Mononuclear cell (primary cell): Measurements from ENCODE around the gene LUC7L. TPM values are rescaled to one million over a fixed set of nuclear protein-coding genes. Genes with fewer than 3 reads are reported as not detected.
"Not testable (repeated sequence)": the region's sequence is repeated elsewhere in the genome, so short reads cannot be mapped to it uniquely, and the experiment has no call there.

Source experiments
- H3K27me3 ChIP-seq: 2 replicates; pipeline ENCODE4 v1.6.0; 2011; ENCODE audit warnings: low read length, control low read depth; ENCODE audit not compliant: insufficient read depth
- H3K4me1 ChIP-seq: 2 replicates; pipeline ENCODE4 v1.5.1; 2011; ENCODE audit warnings: mild to moderate bottlenecking, low read length, control low read depth; ENCODE audit not compliant: insufficient read depth
- H3K4me3 ChIP-seq: 2 replicates; pipeline ENCODE4 v1.5.1; 2011; ENCODE audit warnings: mild to moderate bottlenecking, low read length, moderate library complexity
- H3K9me3 ChIP-seq: 2 replicates; pipeline ENCODE4 v1.5.1; 2011; ENCODE audit warnings: low read depth, mild to moderate bottlenecking, control low read depth, low read length
- total RNA-seq: library from RNA; depleted of rRNA; stranded (reverse); fragments of >200 nt; gene quantifications from one replicate; pipeline ENCODE4 v1.2.3, GENCODE V29; 2012

Gene LUC7L
- total RNA-seq, 1 donor: 101 TPM

DNA sequence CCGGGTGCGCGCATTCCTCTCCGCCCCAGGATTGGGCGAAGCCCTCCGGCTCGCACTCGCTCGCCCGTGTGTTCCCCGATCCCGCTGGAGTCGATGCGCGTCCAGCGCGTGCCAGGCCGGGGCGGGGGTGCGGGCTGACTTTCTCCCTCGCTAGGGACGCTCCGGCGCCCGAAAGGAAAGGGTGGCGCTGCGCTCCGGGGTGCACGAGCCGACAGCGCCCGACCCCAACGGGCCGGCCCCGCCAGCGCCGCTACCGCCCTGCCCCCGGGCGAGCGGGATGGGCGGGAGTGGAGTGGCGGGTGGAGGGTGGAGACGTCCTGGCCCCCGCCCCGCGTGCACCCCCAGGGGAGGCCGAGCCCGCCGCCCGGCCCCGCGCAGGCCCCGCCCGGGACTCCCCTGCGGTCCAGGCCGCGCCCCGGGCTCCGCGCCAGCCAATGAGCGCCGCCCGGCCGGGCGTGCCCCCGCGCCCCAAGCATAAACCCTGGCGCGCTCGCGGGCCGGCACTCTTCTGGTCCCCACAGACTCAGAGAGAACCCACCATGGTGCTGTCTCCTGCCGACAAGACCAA is 56.8 kb downstream of the LUC7L start, which contains the start of gene HBA2:
TSS of gene HBA2 (plus strand) at position 503 of the 568 bp plus-strand sequence. CDS start at position 540, 37 bp downstream.
- peaks cover 49% of the 10 kb centered on the region for H3K27me3 ChIP-seq
- H3K9me3 ChIP-seq, H3K4me1 ChIP-seq: not testable (repeated sequence)

DNA sequence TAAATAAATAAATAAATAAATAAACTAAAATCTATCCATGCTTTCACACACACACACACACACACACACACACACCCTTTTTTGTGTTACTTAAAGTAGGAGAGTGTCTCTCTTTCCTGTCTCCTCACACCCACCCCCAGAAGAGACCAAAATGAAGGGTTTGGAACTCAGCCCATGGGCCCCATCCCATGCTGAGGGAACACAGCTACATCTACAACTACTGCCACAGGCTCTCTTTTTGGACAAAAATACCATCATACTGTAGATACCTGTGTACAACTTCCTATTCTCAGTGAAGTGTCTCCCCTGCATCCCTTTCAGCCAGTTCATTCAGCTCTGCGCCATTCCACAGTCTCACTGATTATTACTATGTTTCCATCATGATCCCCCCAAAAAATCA is 58.5 kb downstream of the LUC7L start:
- Histone ChIP-seq H3K4me1 (peaks cover 4% of the 10 kb centered on the region), H3K27me3 (peaks cover 64% of the 10 kb centered on the region), H3K4me3 (no peak overlapping the region), H3K9me3 (no peaks in the 10 kb centered on the region)

More for the DNA sequence above, 56.8 kb downstream of the LUC7L start, which contains the start of gene HBA2:
- not testable (repeated sequence) for H3K4me3 ChIP-seq

- Histone ChIP-seq H3K27me3 (peaks cover 65% of the 10 kb centered on the region), H3K4me1 (peaks cover 11% of the 10 kb centered on the region)
- not testable (repeated sequence) for H3K9me3 ChIP-seq, H3K4me3 ChIP-seq
These were observed 59.2 kb downstream of the LUC7L start for GRCh38 chr16:170088-170507.

DNA sequence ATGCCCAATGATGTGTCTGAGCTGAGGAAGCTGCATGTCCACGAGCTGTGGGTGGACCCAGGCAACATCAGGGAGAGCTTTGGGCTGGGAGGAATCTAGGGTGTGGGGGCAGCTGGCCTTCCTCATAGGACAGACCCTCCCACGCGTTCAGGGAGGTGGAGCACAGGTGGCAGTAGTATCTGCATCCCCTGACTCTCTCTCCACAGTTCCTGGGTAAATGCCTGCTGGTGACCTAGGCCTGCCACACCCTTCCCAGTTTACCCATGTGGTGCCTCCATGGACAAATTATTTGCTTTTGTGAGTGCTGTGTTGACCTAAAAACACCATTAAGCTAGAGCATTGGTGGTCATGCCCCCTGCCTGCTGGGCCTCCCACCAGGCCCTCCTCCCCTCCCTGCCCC is 60.2 kb downstream of the LUC7L start:
- Histone ChIP-seq H3K27me3 (peaks cover 59% of the 10 kb centered on the region), H3K4me3 (no peak overlapping the region), H3K4me1 (peaks cover 13% of the 10 kb centered on the region), H3K9me3 (no peaks in the 10 kb centered on the region)

DNA sequence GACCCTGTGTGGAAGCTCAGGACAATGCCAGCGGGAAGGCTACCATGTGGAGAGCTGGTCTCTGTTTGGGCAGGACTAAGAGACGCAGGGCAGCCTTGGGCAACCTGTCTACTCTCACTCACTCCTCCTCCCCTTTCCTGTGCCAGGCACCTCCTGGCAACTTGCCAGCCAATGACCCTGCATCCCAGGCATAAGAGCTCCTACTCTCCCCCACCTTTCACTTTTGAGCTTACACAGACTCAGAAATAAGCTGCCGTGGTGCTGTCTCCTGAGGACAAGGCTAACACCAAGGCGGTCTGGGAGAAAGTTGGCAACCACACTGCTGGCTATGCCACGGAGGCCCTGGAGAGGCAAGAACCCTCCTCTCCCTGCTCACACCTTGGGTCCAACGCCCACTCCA is 60.8 kb downstream of the LUC7L start:
- peaks cover 59% of the 10 kb centered on the region for H3K27me3 ChIP-seq
- no peaks in the 10 kb centered on the region for H3K9me3 ChIP-seq
- no peak overlapping the region for H3K4me3 ChIP-seq
- H3K4me1 ChIP-seq: peaks cover 13% of the 10 kb centered on the region

DNA sequence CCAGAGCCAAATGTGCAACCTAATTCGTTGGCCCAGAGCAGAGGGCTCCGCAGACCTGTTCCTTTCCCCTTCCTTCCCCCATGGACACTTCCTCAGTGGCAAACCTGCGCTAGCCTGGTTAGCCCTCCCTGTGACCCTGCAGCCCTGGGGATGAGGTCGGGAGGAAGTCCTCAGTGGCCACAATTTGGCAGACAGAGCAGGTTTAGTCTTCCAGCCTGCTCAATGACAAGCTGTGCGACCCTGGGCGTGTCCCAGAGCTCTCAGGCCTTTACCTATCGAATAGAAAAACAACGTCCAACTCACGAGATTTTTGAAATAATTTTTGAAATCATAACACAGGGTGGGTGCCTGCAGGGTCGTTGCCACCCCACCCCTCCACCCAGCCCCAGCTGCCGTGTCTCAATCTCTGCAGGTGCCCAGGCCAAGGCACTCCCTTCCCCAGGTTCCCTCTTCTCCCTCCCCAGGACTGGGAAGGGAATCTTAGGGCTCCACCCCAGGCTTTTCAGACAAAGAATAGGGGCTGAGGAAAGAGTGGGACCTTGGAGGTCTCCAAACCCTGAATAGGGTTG is 62.0 kb downstream of the LUC7L start:
- no peak overlapping the region for H3K4me3 ChIP-seq

GRCh38 chr16:166375-167121 is 62.7 kb downstream of the LUC7L start:
- H3K27me3 ChIP-seq: peaks cover 55% of the 10 kb centered on the region
- no peaks in the 10 kb centered on the region for H3K9me3 ChIP-seq
- H3K4me1 ChIP-seq: peaks cover 13% of the 10 kb centered on the region
- H3K4me3 ChIP-seq: no peak overlapping the region

More for the DNA sequence above, 62.0 kb downstream of the LUC7L start:
- Histone ChIP-seq H3K9me3 (no peaks in the 10 kb centered on the region), H3K27me3 (peaks cover 59% of the 10 kb centered on the region), H3K4me1 (peaks cover 13% of the 10 kb centered on the region)

DNA sequence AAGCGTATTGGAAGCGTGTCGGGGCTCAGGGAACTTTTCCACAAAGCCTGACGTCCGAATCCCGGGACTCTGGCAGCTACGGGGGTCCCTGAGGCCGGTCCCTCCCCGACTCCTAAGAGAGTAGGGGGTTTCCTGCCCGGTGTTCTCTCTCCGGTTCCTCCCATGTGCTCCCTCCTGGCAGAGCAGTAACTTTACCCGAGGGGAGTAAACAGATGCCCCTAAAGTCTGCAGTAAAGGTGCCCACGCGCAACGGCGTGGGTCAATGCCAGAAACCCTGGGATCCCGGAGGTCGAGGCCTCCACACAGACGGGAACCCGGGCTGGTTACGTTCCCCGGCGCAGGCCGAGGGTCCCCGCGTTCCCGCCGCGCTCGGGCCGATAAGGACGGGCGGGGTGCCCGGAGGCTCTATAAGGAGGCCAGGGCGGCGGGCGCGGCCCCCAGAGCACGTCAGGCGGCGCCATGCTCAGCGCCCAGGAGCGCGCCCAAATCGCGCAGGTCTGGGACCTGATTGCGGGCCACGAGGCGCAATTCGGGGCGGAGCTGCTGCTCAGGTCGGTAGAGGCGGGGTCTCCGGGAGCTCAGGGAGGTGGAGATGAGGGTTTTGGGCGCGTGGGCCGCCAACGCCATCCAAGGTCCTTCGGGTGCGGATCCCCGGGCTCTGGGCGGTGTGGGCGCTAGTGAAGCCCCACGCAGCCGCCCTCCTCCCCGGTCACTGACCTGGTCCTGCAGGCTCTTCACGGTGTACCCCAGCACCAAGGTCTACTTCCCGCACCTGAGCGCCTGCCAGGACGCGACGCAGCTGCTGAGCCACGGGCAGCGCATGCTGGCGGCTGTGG is 63.5 kb downstream of the LUC7L start, which contains the start of gene HBM:
TSS of gene HBM (plus strand) at position 440 of the 836 bp plus-strand sequence. CDS start at position 460, 20 bp downstream.
- H3K9me3 ChIP-seq: no peaks in the 10 kb centered on the region
- peaks cover 50% of the 10 kb centered on the region for H3K27me3 ChIP-seq
- H3K4me3 ChIP-seq: no peak within 1 kb of the TSS
- peaks cover 13% of the 10 kb centered on the region for H3K4me1 ChIP-seq

DNA sequence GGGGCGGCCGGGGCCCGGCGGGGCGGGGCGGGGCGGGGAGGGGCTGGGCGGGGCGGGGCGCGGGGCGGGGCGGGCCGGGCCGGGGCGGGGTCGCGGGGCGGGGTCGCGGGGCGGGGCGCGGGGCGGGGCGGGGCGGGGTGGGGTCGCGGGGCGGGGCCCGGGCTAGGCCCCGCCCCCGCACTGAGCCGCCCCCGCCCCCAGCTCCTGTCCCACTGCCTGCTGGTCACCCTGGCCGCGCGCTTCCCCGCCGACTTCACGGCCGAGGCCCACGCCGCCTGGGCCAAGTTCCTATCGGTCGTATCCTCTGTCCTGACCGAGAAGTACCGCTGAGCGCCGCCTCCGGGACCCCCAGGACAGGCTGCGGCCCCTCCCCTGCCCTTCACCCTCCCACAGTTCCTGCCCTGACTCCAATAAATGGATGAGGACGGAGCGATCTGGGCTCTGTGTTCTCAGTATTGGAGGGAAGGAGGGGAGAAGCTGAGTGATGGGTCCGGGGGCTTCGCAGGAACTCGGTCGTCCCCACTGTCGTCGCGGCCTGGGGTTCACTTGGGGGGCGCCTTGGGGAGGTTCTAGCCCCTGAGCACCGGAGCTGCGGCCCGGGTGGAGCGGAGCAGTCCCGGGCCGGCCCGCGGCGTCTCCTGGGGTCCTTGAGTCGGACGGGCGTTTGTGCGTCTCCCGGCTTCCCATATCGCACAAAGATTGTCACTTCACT is 64.3 kb downstream of the LUC7L start:
- Histone ChIP-seq H3K27me3 (peaks cover 44% of the 10 kb centered on the region), H3K4me1 (peaks cover 13% of the 10 kb centered on the region), H3K9me3 (no peaks in the 10 kb centered on the region), H3K4me3 (no peak overlapping the region)

DNA sequence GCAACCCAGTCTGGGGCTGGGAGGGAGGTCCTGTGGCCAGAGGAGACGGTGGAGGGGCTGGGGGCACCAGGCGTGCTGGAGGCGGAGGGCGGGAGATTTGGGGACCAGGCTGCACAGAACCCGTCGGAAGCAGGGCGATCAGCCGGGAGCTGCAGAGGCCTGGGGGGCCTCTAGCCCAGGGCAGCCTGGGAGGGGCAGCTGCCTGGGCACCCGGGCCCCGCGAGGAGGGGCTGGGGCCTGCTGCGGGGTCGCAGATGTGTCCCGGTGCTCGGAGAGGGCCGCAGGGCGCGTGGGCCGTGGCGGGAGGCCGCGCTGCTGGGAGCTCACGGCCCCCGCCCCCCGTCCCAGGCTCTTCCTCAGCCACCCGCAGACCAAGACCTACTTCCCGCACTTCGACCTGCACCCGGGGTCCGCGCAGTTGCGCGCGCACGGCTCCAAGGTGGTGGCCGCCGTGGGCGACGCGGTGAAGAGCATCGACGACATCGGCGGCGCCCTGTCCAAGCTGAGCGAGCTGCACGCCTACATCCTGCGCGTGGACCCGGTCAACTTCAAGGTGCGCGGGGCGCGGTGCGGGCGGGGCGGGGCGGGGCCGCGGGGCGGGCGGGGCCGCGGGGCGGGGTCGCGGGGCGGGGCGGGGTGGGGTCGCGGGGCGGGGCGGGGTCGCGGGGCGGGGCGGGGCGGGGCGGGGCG is 65.0 kb downstream of the LUC7L start:
- not testable (repeated sequence) for H3K4me3 ChIP-seq, H3K9me3 ChIP-seq
- Histone ChIP-seq H3K27me3 (peaks cover 43% of the 10 kb centered on the region), H3K4me1 (peaks cover 13% of the 10 kb centered on the region)

GRCh38 chr16:163696-164095 is 65.6 kb downstream of the LUC7L start:
- H3K27me3 ChIP-seq: peaks cover 37% of the 10 kb centered on the region
- not testable (repeated sequence) for H3K9me3 ChIP-seq, H3K4me3 ChIP-seq
- H3K4me1 ChIP-seq: peaks cover 13% of the 10 kb centered on the region

DNA sequence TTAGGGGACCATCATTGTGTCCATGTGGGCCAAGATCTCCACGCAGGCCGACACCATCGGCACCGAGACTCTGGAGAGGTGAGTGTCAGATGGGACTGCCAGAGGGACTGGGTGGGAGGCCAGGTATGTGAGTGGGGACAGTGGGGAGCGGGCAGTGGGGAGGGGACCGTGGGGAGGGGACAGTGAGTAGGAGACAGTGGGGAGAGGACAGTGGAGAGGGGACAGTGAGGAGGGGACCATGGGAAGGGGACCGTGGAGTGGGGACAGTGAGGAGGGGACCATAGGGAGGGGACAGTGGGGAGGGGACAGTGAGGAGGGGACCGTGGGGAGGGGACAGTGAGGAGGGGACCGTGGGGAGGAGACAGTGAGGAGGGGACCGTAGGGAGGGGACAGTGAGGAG is 66.1 kb downstream of the LUC7L start:
- Histone ChIP-seq H3K4me1 (peaks cover 13% of the 10 kb centered on the region), H3K27me3 (peaks cover 32% of the 10 kb centered on the region)
- not testable (repeated sequence) for H3K4me3 ChIP-seq, H3K9me3 ChIP-seq

DNA sequence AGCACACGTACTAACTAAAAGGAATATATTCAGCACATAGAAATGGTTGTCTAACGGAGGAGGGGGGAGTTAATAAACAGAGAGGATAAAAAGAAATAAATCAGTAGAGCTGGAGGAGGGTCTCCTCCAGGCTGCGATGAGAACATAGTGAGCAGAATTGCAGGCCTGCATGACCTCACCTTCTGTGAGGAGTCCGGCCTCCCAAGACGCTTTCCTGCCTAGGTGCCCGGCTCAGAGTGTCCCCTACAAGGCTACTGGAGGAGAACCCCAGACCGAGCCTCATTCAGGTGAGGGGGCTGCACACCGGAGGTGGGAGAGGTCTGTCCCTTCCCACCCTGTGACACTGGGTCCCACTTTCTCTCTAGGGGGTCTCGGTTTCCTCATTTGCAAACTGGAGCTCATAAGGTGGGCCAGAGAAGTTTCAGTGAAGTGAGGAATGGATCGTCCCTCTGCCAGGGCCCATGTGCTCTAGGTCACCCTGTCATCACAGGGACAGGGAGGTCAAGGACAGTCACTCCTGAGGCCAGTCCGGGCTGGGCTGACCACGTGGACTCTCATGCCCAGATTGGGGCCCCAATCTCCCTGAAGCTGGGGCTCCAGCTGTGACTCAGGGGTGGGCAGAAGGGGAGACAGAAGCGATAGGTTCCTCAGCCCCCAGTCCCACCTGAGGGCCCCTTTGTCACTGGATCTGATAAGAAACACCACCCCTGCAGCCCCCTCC is 66.8 kb downstream of the LUC7L start:
- Histone ChIP-seq H3K9me3 (no peaks in the 10 kb centered on the region), H3K27me3 (peaks cover 25% of the 10 kb centered on the region), H3K4me3 (no peak overlapping the region), H3K4me1 (peaks cover 13% of the 10 kb centered on the region)
